Lower lobe of right lung (tissue), 2 donors: ENCODE results near the gene ACOT12. TPM values are rescaled to one million over a fixed set of nuclear protein-coding genes. Genes with fewer than 3 reads are reported as not detected.

ENCODE experiments used
- ATAC-seq, 2 donors: fragments of 200-7000 bp; cut with Tn5 transposase; one replicate each; pipeline ENCODE4 v1.9.1; 2020 to 2022; ENCODE audit warnings: mild to moderate bottlenecking in 2 of 2, moderate library complexity in 2 of 2
- DNase-seq: peaks from one replicate; pipeline ENCODE4 v3.0.0-alpha.2; 2020
- H3K27ac ChIP-seq: fragments of 200-600 bp; one replicate; pipeline ENCODE4 v1.8.0; 2022
- H3K27me3 ChIP-seq: fragments of 200-600 bp; one replicate; pipeline ENCODE4 v1.8.0; 2022; ENCODE audit warnings: low read depth
- H3K36me3 ChIP-seq: fragments of 200-600 bp; one replicate; pipeline ENCODE4 v1.8.0; 2022; ENCODE audit warnings: mild to moderate bottlenecking
- H3K4me1 ChIP-seq: fragments of 200-600 bp; one replicate; pipeline ENCODE4 v1.8.0; 2022
- H3K4me3 ChIP-seq: fragments of 200-600 bp; one replicate; pipeline ENCODE4 v1.8.0; 2022; ENCODE audit warnings: mild to moderate bottlenecking
- H3K9me3 ChIP-seq: fragments of 200-600 bp; one replicate; pipeline ENCODE4 v1.8.0; 2022
- intact Hi-C: fragments of 100-400 bp; cut with DNase I; formaldehyde crosslinking; loops from one replicate; pipeline ENCODE4 v1.11.0; 2022
- total RNA-seq: library from RNA; stranded (reverse); fragmentation: NEBNext Ultra II Directional; extraction: Animal tissue kit (Norgen Biotek cat#: 25700); gene quantifications from one replicate; pipeline ENCODE4 v1.2.1, GENCODE V29; 2021
- TF ChIP-seq, protein P1 (sequence below): fragments of 200-600 bp; IDR thresholded peaks from one replicate; pipeline ENCODE4 v1.8.0; 2022; ENCODE audit warnings: antibody characterized with exemption, mild to moderate bottlenecking
- donor health status: DM: no; HTN: yes; CAD: no; lungs with severe emphysema.

ACOT12 gene
- total RNA-seq, 1 donor from 2014 or later: not detected

DNA sequence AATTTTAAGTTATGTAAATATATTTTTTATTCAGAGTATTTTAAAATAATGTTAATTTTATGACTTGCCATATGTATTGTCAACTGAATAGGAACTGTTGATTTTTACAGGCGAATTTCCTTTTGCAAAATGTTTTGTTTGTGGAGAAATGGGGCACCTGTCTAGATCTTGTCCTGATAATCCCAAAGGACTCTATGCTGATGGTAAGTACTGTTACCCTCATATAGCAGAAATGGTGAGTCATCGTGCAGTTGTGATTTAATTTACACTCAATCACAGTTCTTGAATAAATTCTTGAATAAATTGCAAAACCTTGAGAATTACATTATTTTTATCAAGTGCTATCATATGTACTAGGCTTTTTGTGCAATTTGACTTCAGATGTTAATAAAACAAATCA, 85.1 kb downstream of the ACOT12 start:
- TF ChIP-seq, protein P1, sequence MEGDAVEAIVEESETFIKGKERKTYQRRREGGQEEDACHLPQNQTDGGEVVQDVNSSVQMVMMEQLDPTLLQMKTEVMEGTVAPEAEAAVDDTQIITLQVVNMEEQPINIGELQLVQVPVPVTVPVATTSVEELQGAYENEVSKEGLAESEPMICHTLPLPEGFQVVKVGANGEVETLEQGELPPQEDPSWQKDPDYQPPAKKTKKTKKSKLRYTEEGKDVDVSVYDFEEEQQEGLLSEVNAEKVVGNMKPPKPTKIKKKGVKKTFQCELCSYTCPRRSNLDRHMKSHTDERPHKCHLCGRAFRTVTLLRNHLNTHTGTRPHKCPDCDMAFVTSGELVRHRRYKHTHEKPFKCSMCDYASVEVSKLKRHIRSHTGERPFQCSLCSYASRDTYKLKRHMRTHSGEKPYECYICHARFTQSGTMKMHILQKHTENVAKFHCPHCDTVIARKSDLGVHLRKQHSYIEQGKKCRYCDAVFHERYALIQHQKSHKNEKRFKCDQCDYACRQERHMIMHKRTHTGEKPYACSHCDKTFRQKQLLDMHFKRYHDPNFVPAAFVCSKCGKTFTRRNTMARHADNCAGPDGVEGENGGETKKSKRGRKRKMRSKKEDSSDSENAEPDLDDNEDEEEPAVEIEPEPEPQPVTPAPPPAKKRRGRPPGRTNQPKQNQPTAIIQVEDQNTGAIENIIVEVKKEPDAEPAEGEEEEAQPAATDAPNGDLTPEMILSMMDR: no peak
- DNase-seq (no peak), ATAC-seq (no peak)
- H3K4me1 ChIP-seq: no peaks in the 10 kb centered on the region
- no peak overlapping the region for H3K27ac ChIP-seq
- H3K9me3 ChIP-seq: no peaks in the 10 kb centered on the region
- H3K36me3 ChIP-seq: peaks cover 59% of the 10 kb centered on the region
- H3K4me3 ChIP-seq: no peak overlapping the region
- intact Hi-C loops: no loop called here
- H3K27me3 ChIP-seq: no peaks in the 10 kb centered on the region

DNA sequence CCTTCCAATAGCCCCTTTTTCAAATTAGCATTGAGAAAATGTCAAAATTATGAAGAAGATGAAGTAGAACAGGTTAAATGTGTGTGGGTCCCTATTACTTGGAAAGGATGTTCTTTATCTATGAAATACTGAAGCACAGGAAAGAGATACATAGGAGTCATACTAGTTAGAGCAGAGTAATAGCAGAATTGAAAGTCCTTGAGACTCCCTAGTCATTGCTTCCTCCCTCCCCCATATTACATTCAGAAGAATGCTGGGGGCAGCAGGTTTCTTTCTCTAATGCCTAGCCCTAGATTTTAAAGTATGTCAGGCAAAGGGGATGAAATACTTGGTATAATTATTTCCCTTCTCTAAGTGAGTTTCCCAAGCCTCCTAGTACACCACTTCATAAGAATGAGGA, 88.1 kb downstream of the ACOT12 start:
- no peak overlapping the region for H3K4me3 ChIP-seq
- ATAC-seq (no peak), DNase-seq (no peak)
- no peaks in the 10 kb centered on the region for H3K9me3 ChIP-seq
- no peak overlapping the region for H3K27ac ChIP-seq
- TF ChIP-seq, protein P1: no peak
- intact Hi-C loops: no loop called here
- H3K4me1 ChIP-seq: peaks cover 16% of the 10 kb centered on the region
- no peaks in the 10 kb centered on the region for H3K27me3 ChIP-seq
- H3K36me3 ChIP-seq: peaks cover 29% of the 10 kb centered on the region

DNA sequence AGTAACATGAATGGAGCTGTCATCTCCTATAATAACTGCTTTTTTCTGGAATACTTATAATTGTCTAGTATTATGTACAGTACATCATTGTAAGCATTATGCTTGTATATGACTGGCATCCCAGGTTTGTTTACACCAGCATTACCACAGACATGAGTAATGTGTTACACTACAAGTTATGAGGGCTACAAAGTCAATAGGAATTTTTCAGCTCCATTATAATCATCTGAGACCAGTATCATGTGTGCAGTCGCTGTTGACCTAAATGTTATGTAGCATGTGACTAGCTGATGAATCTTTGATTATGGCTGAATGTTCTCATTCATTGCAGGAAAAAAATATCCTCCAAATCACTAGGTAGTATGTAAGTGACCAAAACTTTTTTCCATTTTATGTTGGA, 90.4 kb downstream of the ACOT12 start:
- Histone ChIP-seq H3K4me3 (no peak overlapping the region), H3K36me3 (peaks cover 11% of the 10 kb centered on the region), H3K27me3 (no peaks in the 10 kb centered on the region), H3K9me3 (no peaks in the 10 kb centered on the region), H3K4me1 (peaks cover 38% of the 10 kb centered on the region), H3K27ac (no peak overlapping the region)
- intact Hi-C loops: no loop called here
- no peak for DNase-seq
- ATAC-seq: no peak
- TF ChIP-seq, protein P1: no peak

DNA sequence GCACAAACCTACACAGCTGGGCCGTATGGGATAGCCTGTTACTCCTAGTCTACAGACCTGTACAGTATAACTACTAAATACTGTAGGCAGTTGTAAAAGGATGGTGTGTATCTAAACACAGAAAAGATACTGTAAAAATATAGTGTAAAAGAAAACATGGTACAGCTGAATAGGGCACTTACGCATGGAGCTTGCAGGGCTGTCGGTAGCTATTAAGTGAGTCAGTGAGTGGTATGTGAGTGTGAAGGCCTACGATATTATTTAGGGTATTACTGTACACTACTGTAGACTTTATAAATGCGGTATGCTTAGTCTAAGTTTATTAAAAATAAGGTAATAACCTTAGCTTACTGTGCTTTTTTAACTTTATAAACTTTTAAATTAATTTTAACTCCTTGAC, 91.3 kb downstream of the ACOT12 start:
- ATAC-seq: no peak
- DNase-seq: no peak
- peaks cover 41% of the 10 kb centered on the region for H3K4me1 ChIP-seq
- no peaks in the 10 kb centered on the region for H3K27me3 ChIP-seq
- H3K27ac ChIP-seq: no peak overlapping the region
- peak overlapping the region; percentile 89 for H3K4me3 ChIP-seq
- intact Hi-C loops: no loop called here
- no peaks in the 10 kb centered on the region for H3K9me3 ChIP-seq
- peaks cover 9% of the 10 kb centered on the region for H3K36me3 ChIP-seq
- TF ChIP-seq, protein P1: no peak

DNA sequence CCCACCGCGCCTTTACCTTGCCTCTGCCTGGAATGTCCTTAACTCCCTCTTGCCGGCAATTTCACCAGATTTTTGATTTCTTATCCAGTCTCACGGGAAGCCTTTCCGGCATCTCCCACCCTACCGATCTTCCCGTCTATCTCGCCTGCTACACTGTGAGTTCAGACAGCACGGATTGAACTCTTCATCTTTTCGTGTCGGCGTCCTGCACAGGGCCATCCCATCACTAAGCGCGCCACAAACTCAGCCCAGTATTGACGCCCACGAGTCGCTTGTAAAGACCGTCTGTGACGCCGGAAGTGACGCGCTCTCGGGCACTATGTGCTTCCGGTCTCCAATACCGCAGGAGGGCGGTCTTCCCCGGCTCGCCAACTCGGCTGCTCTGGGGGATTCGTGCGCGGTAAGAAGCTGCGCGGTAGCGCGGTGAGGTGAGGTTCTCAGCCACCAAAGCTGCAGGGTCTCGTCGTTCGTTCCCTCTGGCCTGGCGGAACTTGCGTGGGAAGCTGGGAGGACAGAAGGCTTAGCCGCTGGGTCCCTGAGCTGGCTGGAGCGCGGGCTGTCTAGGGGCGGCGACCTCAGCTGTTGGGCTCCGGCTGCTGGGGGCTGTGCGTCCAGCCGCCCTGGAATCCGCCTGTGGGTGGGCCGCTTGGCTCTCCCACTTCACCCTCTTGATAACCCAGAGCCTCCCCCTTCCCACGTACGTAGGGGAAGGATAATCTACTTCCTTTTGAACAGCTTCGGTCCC, 92.5 kb downstream of the ACOT12 start, which contains the start of gene ZCCHC9:
Gene ZCCHC9 (plus strand): TSS at position 317 of the 745 bp plus-strand sequence. CDS start 3,171 bp downstream, outside the sequence.
- Histone ChIP-seq H3K27ac (peak within 1 kb of the TSS; percentile 94), H3K36me3 (peaks cover 9% of the 10 kb centered on the region), H3K4me3 (peak within 1 kb of the TSS; percentile 89), H3K4me1 (peaks cover 41% of the 10 kb centered on the region), H3K9me3 (no peaks in the 10 kb centered on the region), H3K27me3 (no peaks in the 10 kb centered on the region)
- peak; percentile 96 for DNase-seq
- intact Hi-C loops: no loop called here
- TF ChIP-seq, protein P1: peak; percentile 31
- peak; percentile 98 for ATAC-seq
